ENCODE data around the gene B3GALT6.

Gene B3GALT6

DNA sequence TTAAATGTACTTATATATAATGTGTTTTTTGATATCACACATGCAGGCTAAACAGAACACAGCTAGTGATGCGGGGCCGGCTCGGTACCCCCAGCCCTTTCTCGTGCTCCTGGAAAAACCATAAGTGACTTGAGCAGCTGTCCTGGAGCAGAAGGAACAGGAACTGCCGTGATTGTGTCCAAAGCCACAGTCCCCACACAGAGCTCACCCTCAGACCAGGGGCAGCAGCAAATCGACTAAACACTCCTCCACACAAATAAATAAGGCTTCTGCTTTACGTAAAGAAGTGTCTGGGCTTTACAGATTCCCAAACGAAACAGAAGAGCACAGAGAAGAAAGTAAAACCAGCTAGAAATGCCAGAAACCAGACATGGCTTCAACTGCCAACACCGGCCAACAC is 32.0 kb downstream of the B3GALT6 start:
- DNase-seq (ENCODE audit: low read depth) = no peak

GRCh38 chr1:1264868-1265272 is 32.8 kb downstream of the B3GALT6 start:
- DNase-seq (ENCODE audit: low read depth) = peak; percentile 95

DNA sequence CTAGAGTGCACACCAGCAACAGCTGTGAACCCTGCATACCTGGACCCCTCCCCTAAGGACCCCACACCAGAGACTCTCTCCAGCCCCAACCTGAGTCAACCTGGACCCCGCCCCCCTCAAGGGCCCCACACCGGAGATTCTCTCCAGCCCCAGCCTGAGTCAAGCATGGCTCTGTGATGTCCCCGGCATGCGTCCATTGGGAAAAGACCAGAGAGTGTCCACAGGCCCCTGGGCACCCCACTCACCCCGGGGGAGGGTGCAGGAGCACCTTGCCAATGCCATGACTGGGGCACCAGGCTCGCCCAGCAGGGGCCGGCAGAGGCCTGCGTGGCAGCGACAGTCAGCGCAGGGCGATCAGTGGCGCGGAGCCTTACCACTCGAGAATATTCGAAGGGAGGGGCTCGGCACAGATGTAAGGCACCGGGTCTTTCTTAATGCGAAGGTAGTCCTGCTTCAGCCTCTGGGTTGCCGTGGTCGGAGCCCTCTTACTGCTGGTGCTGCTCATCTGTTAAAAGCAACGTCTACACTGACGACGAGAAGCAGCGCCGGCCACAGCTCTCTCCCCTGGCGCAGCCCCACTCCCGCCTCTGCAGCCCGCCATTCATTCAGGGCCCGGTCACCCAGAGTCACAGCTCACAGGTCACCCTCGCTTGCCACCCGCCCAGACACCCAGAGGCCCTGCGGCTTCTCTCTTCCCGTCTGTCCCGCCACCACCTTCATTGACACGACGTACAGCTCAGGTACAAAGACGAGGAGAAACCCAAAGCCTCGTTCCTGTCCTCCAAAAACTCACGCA is 35.6 kb downstream of the B3GALT6 start:
- DNase-seq (ENCODE audit: low read depth) = no peak

DNA sequence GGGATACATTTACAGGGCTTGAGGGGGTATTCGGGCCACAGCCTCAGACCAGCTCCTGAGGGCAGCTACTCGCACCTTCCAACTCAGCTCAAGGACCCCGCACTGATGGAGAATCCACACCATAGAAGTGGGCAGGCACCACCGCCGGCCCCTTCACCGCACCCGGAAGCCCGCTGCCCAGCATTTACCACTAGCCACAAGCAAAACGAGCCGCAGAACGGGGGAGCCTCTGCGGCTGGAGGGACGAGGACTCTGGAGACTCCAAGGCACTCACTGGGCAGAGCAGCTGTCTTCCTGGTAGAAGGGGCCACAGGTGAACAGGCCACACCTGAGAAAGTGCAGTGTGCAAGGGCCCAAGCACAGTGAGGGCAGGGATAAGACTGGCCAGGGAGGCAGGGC is 36.2 kb downstream of the B3GALT6 start:
- no peak for DNase-seq (ENCODE audit: low read depth)

DNA sequence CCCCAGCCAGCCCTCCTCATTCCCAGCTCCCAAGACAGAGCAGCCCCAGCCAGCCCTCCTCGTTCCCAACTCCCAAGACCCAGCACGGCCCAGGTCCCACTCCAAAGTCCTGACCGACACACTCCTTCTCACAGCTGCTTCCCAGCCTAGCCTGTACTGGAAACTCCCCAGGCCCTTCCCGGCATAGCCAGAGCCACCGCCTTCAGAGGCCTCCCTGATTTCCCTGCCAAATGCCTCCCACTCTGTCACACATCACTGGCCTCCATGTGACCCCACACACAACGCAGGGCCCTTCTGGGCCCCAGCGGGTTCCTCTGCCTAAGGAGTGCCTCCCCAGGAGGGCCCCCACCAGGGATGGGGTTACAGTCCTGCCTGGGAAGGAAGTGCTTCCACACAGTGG is 38.8 kb downstream of the B3GALT6 start:
- no peak for DNase-seq (ENCODE audit: low read depth)

GRCh38 chr1:1272341-1273208 is 40.5 kb downstream of the B3GALT6 start:
- no peak for DNase-seq (ENCODE audit: low read depth)

DNA sequence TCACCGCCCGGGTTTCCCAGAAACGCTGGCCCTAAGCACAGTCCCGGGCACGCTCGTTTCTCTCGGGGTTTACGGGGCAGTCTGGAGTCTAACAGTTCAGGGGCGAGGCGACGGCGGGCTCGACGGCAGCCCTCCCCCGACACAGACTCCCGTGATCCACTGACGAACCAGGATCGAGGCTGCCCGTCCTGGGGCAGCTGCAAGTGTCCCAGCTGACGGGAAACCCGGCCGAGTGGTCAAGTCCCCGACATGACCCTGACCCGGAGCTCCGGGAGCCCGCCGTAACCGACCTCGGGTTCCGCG is 41.1 kb downstream of the B3GALT6 start:
- no peak for DNase-seq (ENCODE audit: low read depth)

DNA sequence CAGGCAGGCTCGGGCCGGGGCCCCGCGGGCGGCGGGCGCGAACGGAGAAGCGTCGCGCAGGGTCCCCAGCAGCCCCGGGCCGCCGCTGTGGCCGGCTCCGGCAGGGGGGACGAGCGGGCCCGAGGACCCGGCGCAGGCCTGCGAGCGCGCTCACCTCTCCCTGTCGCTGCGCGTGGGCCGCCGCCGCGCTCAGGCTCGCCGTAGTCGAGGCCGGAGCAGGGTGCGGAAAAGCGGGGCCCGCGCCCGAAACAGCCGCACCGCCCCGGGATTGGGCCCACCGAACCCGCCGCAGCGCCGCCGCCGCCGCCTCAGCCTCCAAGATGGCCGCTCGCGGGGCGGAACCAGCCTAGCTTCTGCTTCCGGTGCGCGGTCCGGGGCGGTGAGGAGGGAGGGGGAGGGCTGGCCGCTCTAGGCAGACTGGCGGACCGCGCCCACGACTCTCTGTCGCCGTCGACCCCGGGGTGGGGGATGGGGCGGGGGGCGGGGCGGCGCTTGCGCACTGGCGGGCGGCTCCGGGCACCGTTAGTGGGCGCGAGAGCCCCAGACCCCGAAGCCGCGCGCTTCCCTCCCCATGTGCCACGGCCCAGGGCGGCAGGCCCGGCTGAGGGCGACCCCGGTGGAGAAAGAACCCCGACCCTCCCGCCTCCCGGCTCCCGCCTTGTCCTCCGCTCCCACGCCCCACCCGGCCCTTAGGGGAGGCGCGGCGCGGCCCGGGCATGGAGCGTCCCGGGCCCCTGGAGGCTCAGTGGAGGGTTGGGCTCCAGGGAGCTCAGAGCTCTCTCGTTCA is 41.7 kb downstream of the B3GALT6 start, which contains the start of gene UBE2J2:
Gene UBE2J2, minus strand, starts transcription at position 343 of the 787 bp plus-strand sequence. CDS start 5,862 bp downstream, outside the sequence.
- no peak for DNase-seq (ENCODE audit: low read depth)

DNA sequence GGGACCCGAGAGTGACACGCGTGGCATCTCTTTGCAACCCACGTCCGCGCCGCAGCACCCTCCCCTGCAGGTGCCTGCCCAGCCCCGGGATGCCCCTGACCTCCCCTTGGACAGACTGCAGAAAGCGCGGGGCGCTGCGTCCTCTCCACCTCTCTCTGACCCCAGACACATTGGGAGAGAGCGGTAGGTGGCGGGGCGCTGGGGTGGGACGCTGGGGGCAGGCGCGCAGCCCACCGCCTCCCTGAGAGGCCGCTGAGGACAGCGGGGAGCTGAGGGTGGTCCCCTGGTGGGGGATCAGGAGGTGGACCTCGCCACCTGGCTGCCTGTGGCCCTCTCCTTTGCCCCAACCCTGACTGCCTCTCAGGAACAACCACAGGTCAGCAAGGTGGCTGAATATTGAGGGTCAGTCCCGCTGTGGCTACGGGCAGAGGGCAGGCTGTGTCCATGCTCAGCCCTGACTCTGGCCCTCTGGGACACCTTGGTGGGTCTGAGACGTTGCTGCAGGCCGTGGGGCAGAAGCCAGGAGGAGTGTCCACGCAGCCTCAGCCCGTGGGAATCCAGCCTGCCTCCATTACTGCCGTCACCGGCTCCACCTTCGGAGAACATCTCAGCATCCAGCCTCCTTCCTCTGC is 42.4 kb downstream of the B3GALT6 start:
- DNase-seq (ENCODE audit: low read depth) = no peak

DNA sequence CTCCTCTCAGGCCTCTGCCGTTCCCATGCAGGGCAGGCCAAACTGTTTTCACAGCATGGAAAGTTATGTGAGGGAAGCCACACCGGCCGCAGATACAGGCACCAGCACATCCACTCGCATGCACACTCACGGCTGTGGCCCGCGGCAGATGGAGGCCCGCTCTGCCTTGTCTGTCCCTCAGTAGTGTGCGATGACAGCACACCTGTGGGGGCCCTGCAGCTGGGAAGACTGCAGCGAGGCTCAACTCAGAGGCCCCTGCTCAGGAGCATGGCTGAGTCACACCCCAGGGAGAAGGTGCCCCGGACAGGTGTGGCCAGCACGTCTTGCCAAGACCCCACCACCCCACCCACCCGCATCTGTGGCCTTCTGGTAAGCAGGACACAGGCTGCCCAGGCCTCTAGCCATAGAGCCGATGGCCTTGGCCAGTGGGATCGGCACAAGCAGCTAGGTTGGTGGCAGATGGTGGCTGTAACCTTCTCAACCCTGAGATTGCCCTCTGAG is 42.9 kb downstream of the B3GALT6 start:
- DNase-seq (ENCODE audit: low read depth) = no peak

DNA sequence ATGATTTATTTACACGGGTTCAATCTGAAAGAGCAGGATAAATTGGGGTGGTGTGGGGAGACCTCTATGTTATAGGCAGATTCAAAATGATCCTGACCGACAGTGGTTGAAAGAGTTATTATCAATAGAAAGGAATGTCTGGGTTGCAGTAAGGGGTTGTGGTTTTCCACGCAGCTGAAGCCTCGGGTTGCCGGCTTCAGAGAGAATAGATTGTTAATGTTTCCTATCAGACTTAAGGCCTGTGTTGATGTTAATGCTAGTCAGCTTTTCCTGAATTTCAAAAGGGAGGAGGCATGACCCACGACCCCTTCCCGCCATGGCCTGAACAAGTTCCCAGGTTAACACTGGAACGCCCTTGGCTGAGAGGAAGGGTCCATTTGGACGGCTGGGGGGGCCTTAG is 43.8 kb downstream of the B3GALT6 start:
- no peak for DNase-seq (ENCODE audit: low read depth)

DNA sequence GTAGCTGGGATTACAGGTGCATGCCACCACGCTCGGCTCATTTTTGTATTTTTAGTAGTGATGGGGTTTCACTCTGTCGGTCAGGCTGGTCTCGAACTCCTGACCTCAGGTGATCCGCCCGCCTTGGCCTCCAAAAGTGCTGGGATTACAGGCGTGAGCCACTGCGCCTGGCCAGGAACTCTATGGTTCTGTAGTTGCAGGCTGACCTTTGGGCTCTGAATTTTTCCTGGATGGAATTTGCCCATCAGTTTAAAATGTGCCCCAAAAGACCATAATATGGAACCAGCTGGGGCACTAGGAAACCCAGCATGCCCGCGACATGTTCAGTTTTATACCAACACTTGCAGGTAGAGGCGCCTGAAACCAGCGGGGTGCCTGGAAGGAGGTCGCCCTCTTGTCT is 46.6 kb downstream of the B3GALT6 start:
- no peak for DNase-seq (ENCODE audit: low read depth)

- no peak for DNase-seq (ENCODE audit: low read depth)
These were observed 47.0 kb downstream of the B3GALT6 start for GRCh38 chr1:1279028-1279427.

GRCh38 chr1:1280782-1281481 is 48.9 kb downstream of the B3GALT6 start:
- no peak for DNase-seq (ENCODE audit: low read depth)

GRCh38 chr1:1281533-1282321 is 49.7 kb downstream of the B3GALT6 start:
- no peak for DNase-seq (ENCODE audit: low read depth)

DNA sequence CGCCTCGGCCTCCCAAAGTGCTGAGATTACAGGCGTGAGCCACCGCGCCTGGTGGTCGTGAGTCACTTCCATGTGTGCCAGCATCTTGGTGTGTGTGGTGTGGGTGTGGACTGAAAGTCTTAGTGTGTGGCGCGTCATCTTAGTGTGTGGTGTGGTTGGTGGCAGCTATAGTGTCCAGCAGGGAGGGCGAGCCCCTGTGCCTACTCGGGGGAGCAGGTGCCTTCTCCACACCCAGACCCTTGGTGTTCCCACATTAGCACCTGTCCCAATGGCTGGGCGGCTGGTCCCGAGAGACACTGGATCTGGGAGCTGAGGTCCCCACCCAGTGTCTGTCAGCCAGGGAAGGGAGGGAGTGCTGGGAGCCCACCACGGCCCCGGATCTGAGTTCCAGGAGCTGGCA is 51.0 kb downstream of the B3GALT6 start:
- DNase-seq (ENCODE audit: low read depth) = no peak

DNA sequence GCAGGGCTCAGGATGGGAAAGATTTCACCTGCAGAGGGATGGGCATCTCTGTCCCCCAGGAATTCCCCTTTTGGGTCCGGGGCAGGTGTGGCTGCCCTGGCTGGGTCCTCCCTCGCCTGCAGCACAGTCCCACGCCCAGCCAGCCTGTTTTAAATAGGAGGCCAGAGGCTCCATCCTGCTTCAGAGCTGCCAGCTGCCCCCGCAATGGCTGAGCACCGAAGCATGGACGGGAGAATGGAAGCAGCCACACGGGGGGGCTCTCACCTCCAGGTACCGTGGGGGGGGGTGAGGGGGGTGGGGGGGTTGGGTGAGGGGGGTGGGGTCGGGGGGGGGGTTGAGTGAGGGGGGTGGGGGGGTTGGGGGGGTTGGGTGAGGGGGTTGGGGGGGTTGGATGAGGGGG is 51.8 kb downstream of the B3GALT6 start:
- DNase-seq (ENCODE audit: low read depth) = no peak

All from GM04503 (cell line).